B cell (primary cell): ENCODE results near the gene COL1A1. TPM values are rescaled to one million over a fixed set of nuclear protein-coding genes. Genes with fewer than 3 reads are reported as not detected.

Experiments used
- ATAC-seq: fragments of 200-7000 bp; cut with Tn5 transposase; one replicate; pipeline ENCODE4 v1.10.0; 2021; ENCODE audit warnings: low read depth, mild to moderate bottlenecking, moderate number of reproducible peaks, moderate library complexity
- CTCF ChIA-PET: fragments of 350-600 bp; sonication (Branson Sonifier 250); formaldehyde crosslinking; loops from one replicate; lab custom pipeline; 2021; ENCODE audit warnings: antibody characterized with exemption, inconsistent platforms; lab: Charles Lee
- POLR2A ChIA-PET: fragments of 350-600 bp; sonication (Branson Sonifier 250); formaldehyde crosslinking; loops from one replicate; lab custom pipeline; 2021; ENCODE audit warnings: antibody characterized with exemption; lab: Charles Lee
- DNase-seq: peaks from one replicate; pipeline ENCODE4 v3.0.0; 2013
- H2AFZ ChIP-seq: 2 replicates; pipeline ENCODE4 v1.6.1; 2012; ENCODE audit warnings: mild to moderate bottlenecking, low read depth, low read length; ENCODE audit not compliant: insufficient read depth, poor library complexity, severe bottlenecking
- H3K27ac ChIP-seq, 2 donors: 1 replicate in 1 of 2; 2 replicates in 1 of 2; pipeline ENCODE4 v1.5.1; 2012 to 2013; ENCODE audit warnings: low read length in 2 of 2, mild to moderate bottlenecking in 2 of 2, moderate library complexity in 1 of 2
- H3K27me3 ChIP-seq, 4 experiments: fragments of 200-600 bp in 1 of 4; sonication (generic) in 1 of 4; replicated peaks in 1 of 4; 1 replicate in 2 of 4; 2 replicates in 2 of 4; pipeline versions ENCODE4 v1.6.1 to v1.7.0; 2013 to 2016; ENCODE audit warnings: low read length in 3 of 4, mild to moderate bottlenecking in 2 of 4, mixed read lengths in 1 of 4, moderate library complexity in 1 of 4; ENCODE audit not compliant: insufficient read depth in 4 of 4, control insufficient read depth in 3 of 4; ENCODE audit errors: control extremely low read depth in 1 of 4
- H3K36me3 ChIP-seq, 2 experiments: replicated peaks in 1 of 2; 1 replicate in 1 of 2; 2 replicates in 1 of 2; pipeline versions ENCODE4 v1.6.1 to v1.7.1; 2013; ENCODE audit warnings: low read length in 1 of 2; ENCODE audit not compliant: insufficient read depth in 2 of 2, control insufficient read depth in 1 of 2; ENCODE audit errors: control extremely low read depth in 1 of 2, extremely low read depth in 1 of 2
- H3K4me1 ChIP-seq, 2 donors: fragments of 200-600 bp in 1 of 2; sonication (generic) in 1 of 2; 1 replicate in 1 of 2; 2 replicates in 1 of 2; pipeline versions ENCODE4 v1.5.1 to v1.6.1; 2013 to 2017; ENCODE audit warnings: low read length in 2 of 2; ENCODE audit not compliant: control insufficient read depth in 2 of 2, insufficient read depth in 2 of 2
- H3K4me2 ChIP-seq: replicated peaks from 2 replicates; pipeline ENCODE3; 2012; ENCODE audit warnings: mild to moderate bottlenecking, low read depth, low read length; ENCODE audit not compliant: poor library complexity, severe bottlenecking
- H3K4me3 ChIP-seq, 5 experiments: fragments of 200-600 bp in 1 of 5; sonication (generic) in 1 of 5; 1 replicate in 3 of 5; 2 replicates in 2 of 5; pipeline versions ENCODE4 v1.5.1 to v1.7.0; 2011 to 2016; ENCODE audit warnings: low read length in 4 of 5, mild to moderate bottlenecking in 4 of 5, low read depth in 2 of 5, control low read depth in 1 of 5, moderate library complexity in 1 of 5; ENCODE audit not compliant: insufficient read depth in 1 of 5; ENCODE audit errors: control extremely low read depth in 1 of 5, extremely low read depth in 1 of 5
- H3K79me2 ChIP-seq: fragments of 200-600 bp; sonication (generic); one replicate; pipeline ENCODE4 v1.6.0; 2016; ENCODE audit warnings: low read length; ENCODE audit not compliant: control insufficient read depth, insufficient read depth
- H3K9ac ChIP-seq: fragments of 200-600 bp; sonication (generic); 2 replicates; pipeline ENCODE4 v1.6.1; 2017; ENCODE audit warnings: mild to moderate bottlenecking, low read length, moderate library complexity
- H3K9me3 ChIP-seq, 3 donors: one replicate each; pipeline versions ENCODE4 v1.6.1 to v1.7.1; 2013; ENCODE audit warnings: low read length in 2 of 3; ENCODE audit not compliant: control insufficient read depth in 2 of 3, insufficient read depth in 1 of 3; ENCODE audit errors: control extremely low read depth in 1 of 3
- H4K20me1 ChIP-seq: 2 replicates; pipeline ENCODE4 v1.6.0; 2012; ENCODE audit warnings: mild to moderate bottlenecking, low read length; ENCODE audit not compliant: insufficient read depth, control insufficient read depth, poor library complexity, severe bottlenecking
- H3K27ac Mint-ChIP-seq: one replicate; pipeline ENCODE4 v1.8.0; 2021; ENCODE audit warnings: mixed read lengths
- H3K27me3 Mint-ChIP-seq: one replicate; pipeline ENCODE4 v1.8.0; 2021; ENCODE audit warnings: mixed read lengths
- H3K4me1 Mint-ChIP-seq: one replicate; pipeline ENCODE4 v1.8.0; 2021; ENCODE audit warnings: mixed read lengths
- H3K4me3 Mint-ChIP-seq: one replicate; pipeline ENCODE4 v1.8.0; 2021; ENCODE audit warnings: mixed read lengths
- H3K9me3 Mint-ChIP-seq: one replicate; pipeline ENCODE4 v1.8.0; 2022; ENCODE audit warnings: mixed read lengths; ENCODE audit not compliant: insufficient read depth
- EZH2 ChIP-seq: IDR thresholded peaks from 2 replicates; pipeline ENCODE4 v1.6.1; 2012; ENCODE audit warnings: borderline replicate concordance, low read depth, mild to moderate bottlenecking, moderate library complexity, low read length; ENCODE audit not compliant: insufficient read depth, poor library complexity, severe bottlenecking
- WGBS: methylation state at CpG from one replicate; pipeline ENCODE4 v1.1.5; 2013; ENCODE audit warnings: missing lambda C conversion rate; ENCODE audit not compliant: insufficient coverage; 5-methylcytosine and 5-hydroxymethylcytosine counted together
- intact Hi-C: fragments of 100-400 bp; cut with micrococcal nuclease; formaldehyde crosslinking; loops from one replicate; pipeline ENCODE4 v1.10.0; 2022
- polyA plus RNA-seq: library from polyadenylated mRNA; depleted of rRNA; stranded (reverse); fragments of >200 nt; gene quantifications from 2 replicates; pipeline ENCODE4 v1.2.3, GENCODE V29; 2012
- total RNA-seq, 2 donors: library from RNA; stranded (reverse); fragments of 120-200 nt in 1 of 2; gene quantifications; 1 replicate in 1 of 2; 2 replicates in 1 of 2; pipeline versions ENCODE4 v1.2.3 to v1.2.4, GENCODE V29; 2013 to 2022
- TF ChIP-seq, protein P1 (sequence below): fragments of 200-600 bp; IDR thresholded peaks from one replicate; pipeline ENCODE4 v1.8.0; 2022; ENCODE audit warnings: antibody characterized with exemption, mild to moderate bottlenecking

Gene COL1A1
- total and polyA plus RNA-seq, 2 donors (not counting 1 experiment from before 2014, with no cell fraction given): 0.66 to 9.1 TPM

DNA sequence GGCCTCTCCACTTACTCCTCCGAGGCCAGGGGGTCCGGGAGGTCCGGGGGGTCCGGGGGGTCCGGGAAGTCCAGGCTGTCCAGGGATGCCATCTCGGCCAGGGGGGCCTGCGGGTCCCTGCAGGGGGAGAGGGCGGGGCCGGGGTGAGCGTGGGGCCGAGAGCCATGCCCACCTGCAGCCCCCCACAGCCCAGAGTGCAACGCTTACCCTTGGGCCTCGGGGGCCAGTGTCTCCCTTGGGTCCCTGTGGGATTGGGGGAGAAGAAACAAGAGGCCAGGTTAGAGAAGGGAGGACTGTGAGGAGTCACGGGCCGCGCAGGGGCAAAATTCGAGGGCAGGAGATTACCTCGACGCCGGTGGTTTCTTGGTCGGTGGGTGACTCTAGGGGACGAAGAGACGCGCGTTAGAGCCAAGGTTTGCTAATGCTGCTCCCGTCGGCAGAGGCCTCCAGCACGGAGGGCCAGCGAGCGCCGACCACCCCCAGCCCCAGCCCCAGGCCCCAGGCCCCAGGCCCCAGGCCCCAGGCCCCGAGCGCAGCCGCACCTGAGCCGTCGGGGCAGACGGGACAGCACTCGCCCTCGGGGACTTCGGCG, 2.1 kb downstream of the COL1A1 start:
- Histone ChIP-seq H3K9ac (no peak overlapping the region), H3K4me2 (peak overlapping the region; percentile 94)
- POLR2A ChIA-PET: interaction anchor here (1.2 kb wide), 1 partner anchor 30 kb away, joined by 10 read pairs; no protein-coding TSS in a partner anchor

More for the DNA sequence above, 2.1 kb downstream of the COL1A1 start:
- Histone ChIP-seq H3K27ac (no peak overlapping the region), H3K79me2 (no peaks in the 10 kb centered on the region), H3K27me3 (peaks cover 0 to 44% (median 11%) of the 10 kb centered on the region in 4 experiments), H2AFZ (peak overlapping the region; percentile 56), H4K20me1 (no peaks in the 10 kb centered on the region), H3K4me1 (peaks cover 18 to 23% of the 10 kb centered on the region in 2 donors), H3K9me3 (peaks cover 0 to 9% (median 0%) of the 10 kb centered on the region in 3 donors), H3K4me3 (no peak overlapping the region), H3K36me3 (no peaks in the 10 kb centered on the region)
- Mint-ChIP-seq H3K4me3 (peak overlapping the region; percentile 85), H3K4me1 (peaks cover 27% of the 10 kb centered on the region), H3K27ac (peak overlapping the region; percentile 32), H3K27me3 (peaks cover 38% of the 10 kb centered on the region), H3K9me3 (no peaks in the 10 kb centered on the region)
- CTCF ChIA-PET: interaction anchor here (0.7 to 7.3 kb wide), 21 partner anchors 9 to 143 kb away, joined by 3 to 156 read pairs (median 7); partner anchors contain the start of genes ITGA3, PDK2 and TMEM92
- TF ChIP-seq, protein P1, sequence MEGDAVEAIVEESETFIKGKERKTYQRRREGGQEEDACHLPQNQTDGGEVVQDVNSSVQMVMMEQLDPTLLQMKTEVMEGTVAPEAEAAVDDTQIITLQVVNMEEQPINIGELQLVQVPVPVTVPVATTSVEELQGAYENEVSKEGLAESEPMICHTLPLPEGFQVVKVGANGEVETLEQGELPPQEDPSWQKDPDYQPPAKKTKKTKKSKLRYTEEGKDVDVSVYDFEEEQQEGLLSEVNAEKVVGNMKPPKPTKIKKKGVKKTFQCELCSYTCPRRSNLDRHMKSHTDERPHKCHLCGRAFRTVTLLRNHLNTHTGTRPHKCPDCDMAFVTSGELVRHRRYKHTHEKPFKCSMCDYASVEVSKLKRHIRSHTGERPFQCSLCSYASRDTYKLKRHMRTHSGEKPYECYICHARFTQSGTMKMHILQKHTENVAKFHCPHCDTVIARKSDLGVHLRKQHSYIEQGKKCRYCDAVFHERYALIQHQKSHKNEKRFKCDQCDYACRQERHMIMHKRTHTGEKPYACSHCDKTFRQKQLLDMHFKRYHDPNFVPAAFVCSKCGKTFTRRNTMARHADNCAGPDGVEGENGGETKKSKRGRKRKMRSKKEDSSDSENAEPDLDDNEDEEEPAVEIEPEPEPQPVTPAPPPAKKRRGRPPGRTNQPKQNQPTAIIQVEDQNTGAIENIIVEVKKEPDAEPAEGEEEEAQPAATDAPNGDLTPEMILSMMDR: no peak
- TF ChIP-seq EZH2: no peak
- intact Hi-C loops: loop anchor here (2.0 kb wide), 1 partner anchor 59 kb away; no protein-coding TSS in a partner anchor
- WGBS: 48% methylated on average over 35 of the region's 41 CpGs
- ATAC-seq (no peak), DNase-seq (no peak)
